MM.1S (cell line): Measurements from ENCODE around the gene CCDC134.

Experiments used
- DNase-seq: peaks from one replicate; pipeline ENCODE4 v3.0.0-alpha.2; 2015
- H2AFZ ChIP-seq: fragments of 300-600 bp; sonication (generic); 2 replicates; pipeline ENCODE4 v1.6.0; 2016; ENCODE audit warnings: antibody characterized with exemption, low read length
- H3F3A ChIP-seq: fragments of 300-600 bp; sonication (generic); 2 replicates; pipeline ENCODE4 v1.6.1; 2016; ENCODE audit warnings: mild to moderate bottlenecking, antibody characterized with exemption, low read length, moderate library complexity, mixed read lengths; ENCODE audit not compliant: insufficient read depth
- H3K27ac ChIP-seq: fragments of 300-600 bp; sonication (generic); 2 replicates; pipeline ENCODE4 v1.5.1; 2016; ENCODE audit warnings: mild to moderate bottlenecking, low read length
- H3K27me3 ChIP-seq: fragments of 300-600 bp; sonication (generic); replicated peaks from 2 replicates; pipeline ENCODE4 v1.6.0; 2016; ENCODE audit warnings: low read length; ENCODE audit not compliant: insufficient read depth
- H3K36me3 ChIP-seq: fragments of 300-600 bp; sonication (generic); replicated peaks from 2 replicates; pipeline ENCODE4 v1.6.1; 2016; ENCODE audit warnings: mild to moderate bottlenecking, low read length, mixed read lengths; ENCODE audit not compliant: insufficient read depth
- H3K4me1 ChIP-seq: fragments of 300-600 bp; sonication (generic); 2 replicates; pipeline ENCODE4 v1.6.1; 2016; ENCODE audit warnings: low read length, mixed read lengths
- H3K4me2 ChIP-seq: fragments of 300-600 bp; sonication (generic); 2 replicates; pipeline ENCODE4 v1.6.0; 2016; ENCODE audit warnings: low read depth, low read length
- H3K4me3 ChIP-seq: fragments of 300-600 bp; sonication (generic); 2 replicates; pipeline ENCODE4 v1.5.1; 2016; ENCODE audit warnings: low read length, mixed read lengths
- H3K79me2 ChIP-seq: fragments of 300-600 bp; sonication (generic); 2 replicates; pipeline ENCODE4 v1.6.1; 2016; ENCODE audit warnings: mixed run types, low read length, mixed read lengths
- H3K9ac ChIP-seq: fragments of 300-600 bp; sonication (generic); 2 replicates; pipeline ENCODE4 v1.6.1; 2016; ENCODE audit warnings: low read length, mixed read lengths
- H3K9me2 ChIP-seq: fragments of 300-600 bp; sonication (generic); replicated peaks from 2 replicates; pipeline ENCODE4 v1.6.1; 2016; ENCODE audit warnings: mild to moderate bottlenecking, low read length, mixed read lengths; ENCODE audit not compliant: insufficient read depth
- H3K9me3 ChIP-seq: fragments of 300-600 bp; sonication (generic); replicated peaks from 2 replicates; pipeline ENCODE4 v1.6.1; 2016; ENCODE audit warnings: mild to moderate bottlenecking, low read length, mixed read lengths; ENCODE audit not compliant: insufficient read depth
- H4K20me1 ChIP-seq: fragments of 300-600 bp; sonication (generic); 2 replicates; pipeline ENCODE4 v1.6.1; 2016; ENCODE audit warnings: mild to moderate bottlenecking, low read length, moderate library complexity, mixed read lengths; ENCODE audit not compliant: insufficient read depth
- EZH2 ChIP-seq: fragments of 300-600 bp; sonication (generic); optimal IDR thresholded peaks from 2 replicates; pipeline ENCODE3; 2017; ENCODE audit warnings: low read depth, mild to moderate bottlenecking, antibody characterized with exemption, low read length, mixed read lengths
- EZH2phosphoT487 ChIP-seq: fragments of 300-600 bp; sonication (generic); IDR thresholded peaks from 2 replicates; pipeline ENCODE4 v1.6.1; 2018; ENCODE audit warnings: antibody characterized with exemption, low read length
- TF ChIP-seq, protein P1 (sequence below): fragments of 300-600 bp; sonication (generic); IDR thresholded peaks from 2 replicates; pipeline ENCODE4 v1.5.1; 2016; ENCODE audit warnings: antibody characterized with exemption, low read length, mixed read lengths

Gene CCDC134

DNA sequence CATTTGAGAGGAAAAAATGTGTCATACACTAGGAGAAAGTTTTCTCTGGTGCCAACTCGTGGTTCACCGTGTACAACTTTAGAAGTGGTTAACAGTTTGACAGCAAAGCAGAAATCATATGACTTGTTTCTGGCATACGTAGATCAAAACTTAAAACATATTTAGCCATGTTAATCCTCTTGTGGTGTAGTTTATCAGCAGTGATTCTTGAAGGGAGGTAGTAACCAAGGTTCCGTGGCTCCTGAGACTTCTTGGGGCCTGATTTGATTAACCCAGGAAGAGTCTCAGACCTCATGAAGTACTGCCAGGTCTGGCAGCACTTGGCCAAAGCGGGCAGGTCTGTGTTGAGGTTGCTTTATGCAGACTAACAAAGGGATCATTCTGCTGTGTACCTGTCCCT is 72.9 kb downstream of the CCDC134 start:
- H2AFZ ChIP-seq = no peak overlapping the region
- no peaks in the 10 kb centered on the region for H3K4me1 ChIP-seq
- peaks cover 35% of the 10 kb centered on the region for H3K79me2 ChIP-seq
- H3K36me3 ChIP-seq = peaks cover 35% of the 10 kb centered on the region
- H3F3A ChIP-seq = 0 out of 2 replicates have a peak, but pooled peaks cover 4% of the 10 kb centered on the region
- no peaks in the 10 kb centered on the region for H4K20me1 ChIP-seq
- H3K4me2 ChIP-seq = no peak overlapping the region
- TF ChIP-seq EZH2 = no peak
- TF ChIP-seq, protein P1, sequence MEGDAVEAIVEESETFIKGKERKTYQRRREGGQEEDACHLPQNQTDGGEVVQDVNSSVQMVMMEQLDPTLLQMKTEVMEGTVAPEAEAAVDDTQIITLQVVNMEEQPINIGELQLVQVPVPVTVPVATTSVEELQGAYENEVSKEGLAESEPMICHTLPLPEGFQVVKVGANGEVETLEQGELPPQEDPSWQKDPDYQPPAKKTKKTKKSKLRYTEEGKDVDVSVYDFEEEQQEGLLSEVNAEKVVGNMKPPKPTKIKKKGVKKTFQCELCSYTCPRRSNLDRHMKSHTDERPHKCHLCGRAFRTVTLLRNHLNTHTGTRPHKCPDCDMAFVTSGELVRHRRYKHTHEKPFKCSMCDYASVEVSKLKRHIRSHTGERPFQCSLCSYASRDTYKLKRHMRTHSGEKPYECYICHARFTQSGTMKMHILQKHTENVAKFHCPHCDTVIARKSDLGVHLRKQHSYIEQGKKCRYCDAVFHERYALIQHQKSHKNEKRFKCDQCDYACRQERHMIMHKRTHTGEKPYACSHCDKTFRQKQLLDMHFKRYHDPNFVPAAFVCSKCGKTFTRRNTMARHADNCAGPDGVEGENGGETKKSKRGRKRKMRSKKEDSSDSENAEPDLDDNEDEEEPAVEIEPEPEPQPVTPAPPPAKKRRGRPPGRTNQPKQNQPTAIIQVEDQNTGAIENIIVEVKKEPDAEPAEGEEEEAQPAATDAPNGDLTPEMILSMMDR = no peak
- no peak for TF ChIP-seq EZH2phosphoT487
- no peak overlapping the region for H3K9ac ChIP-seq
- H3K27ac ChIP-seq = no peak overlapping the region
- no peak overlapping the region for H3K4me3 ChIP-seq
- H3K9me2 ChIP-seq = no peaks in the 10 kb centered on the region
- DNase-seq = no peak
- H3K9me3 ChIP-seq = no peaks in the 10 kb centered on the region
- H3K27me3 ChIP-seq = no peaks in the 10 kb centered on the region

DNA sequence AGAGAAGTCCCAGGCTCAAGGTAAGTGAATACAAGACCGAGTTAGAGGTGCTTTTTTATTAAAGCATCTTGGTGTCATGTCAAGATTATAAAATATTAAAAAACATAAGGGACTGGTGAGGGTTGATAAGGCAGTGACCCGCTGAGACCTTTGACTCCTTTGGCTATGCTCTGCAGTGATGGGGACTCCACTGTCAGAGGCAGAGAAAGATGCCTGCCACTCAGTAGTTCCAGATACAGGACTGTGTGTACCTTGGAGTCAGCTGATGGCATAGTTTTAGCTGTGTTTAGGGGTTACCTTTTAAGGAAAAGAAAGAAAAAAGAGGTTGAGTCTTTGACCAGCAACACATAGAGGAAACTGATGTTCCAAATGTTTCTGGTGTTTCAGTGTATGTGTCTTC is 73.6 kb downstream of the CCDC134 start:
- Histone ChIP-seq H3K4me3 (no peak overlapping the region), H3K9ac (no peak overlapping the region), H3K9me3 (no peaks in the 10 kb centered on the region), H3K9me2 (no peaks in the 10 kb centered on the region), H3K79me2 (peaks cover 30% of the 10 kb centered on the region), H3F3A (0 out of 2 replicates have a peak, but pooled peaks cover 4% of the 10 kb centered on the region), H3K4me2 (no peak overlapping the region), H3K27me3 (no peaks in the 10 kb centered on the region), H3K27ac (no peak overlapping the region), H2AFZ (no peak overlapping the region), H4K20me1 (no peaks in the 10 kb centered on the region), H3K36me3 (peaks cover 35% of the 10 kb centered on the region), H3K4me1 (no peaks in the 10 kb centered on the region)
- TF ChIP-seq EZH2 = no peak
- no peak for TF ChIP-seq EZH2phosphoT487
- TF ChIP-seq, protein P1 = no peak
- no peak for DNase-seq

DNA sequence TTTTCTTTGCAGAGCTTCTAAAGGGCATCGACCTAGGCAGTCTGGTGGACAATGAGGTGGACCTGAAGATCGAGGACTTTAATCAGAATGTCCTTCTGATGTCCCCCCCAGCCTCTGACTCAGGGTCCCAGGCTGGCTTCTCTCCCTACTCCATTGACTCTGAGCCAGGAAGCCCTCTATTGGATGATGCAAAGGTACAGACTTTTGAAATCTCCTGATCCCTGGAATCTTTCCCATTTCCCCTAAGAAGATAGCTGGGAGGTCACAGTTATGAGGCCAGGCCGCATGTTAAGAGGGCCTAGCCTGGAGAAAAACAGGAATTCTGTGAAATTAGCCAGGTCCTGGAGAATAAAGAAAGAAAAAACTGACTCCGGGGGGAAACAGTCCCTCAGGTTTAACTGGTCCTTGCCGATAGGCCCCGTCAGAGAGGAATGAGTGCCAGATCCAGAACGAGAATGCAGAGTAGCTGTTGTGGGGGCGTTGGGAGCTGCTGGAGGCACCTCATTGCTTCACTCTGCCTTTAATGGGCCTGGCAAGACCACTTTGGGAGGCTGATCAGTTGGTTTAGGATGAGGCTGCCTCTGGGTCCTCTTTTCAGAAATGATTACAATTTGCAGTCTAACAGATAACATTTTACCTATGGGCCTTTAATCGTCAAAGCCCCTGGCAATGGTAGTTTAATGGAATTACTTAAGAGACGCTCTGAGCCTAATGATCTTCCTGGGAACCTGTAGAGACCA is 75.2 kb downstream of the CCDC134 start:
- no peaks in the 10 kb centered on the region for H3K27me3 ChIP-seq
- no peaks in the 10 kb centered on the region for H4K20me1 ChIP-seq
- no peak overlapping the region for H3K9ac ChIP-seq
- H2AFZ ChIP-seq = no peak overlapping the region
- peaks cover 36% of the 10 kb centered on the region for H3K36me3 ChIP-seq
- no peak overlapping the region for H3K27ac ChIP-seq
- H3K9me3 ChIP-seq = no peaks in the 10 kb centered on the region
- peaks cover 25% of the 10 kb centered on the region for H3K79me2 ChIP-seq
- DNase-seq = no peak
- H3K4me1 ChIP-seq = no peaks in the 10 kb centered on the region
- 0 out of 2 replicates have a peak, but pooled peaks cover 4% of the 10 kb centered on the region for H3F3A ChIP-seq
- no peak for TF ChIP-seq EZH2
- TF ChIP-seq EZH2phosphoT487 = no peak
- TF ChIP-seq, protein P1 = no peak
- H3K4me3 ChIP-seq = no peak overlapping the region
- H3K9me2 ChIP-seq = no peaks in the 10 kb centered on the region
- H3K4me2 ChIP-seq = no peak overlapping the region
